ENCODE measurements around the gene ACBD4. TPM values are rescaled to one million over a fixed set of nuclear protein-coding genes. Genes with fewer than 3 reads are reported as not detected.

Gene ACBD4
- polyA plus RNA-seq, 2 donors: 5.9 to 8.8 TPM

GRCh38 chr17:45103269-45103795, 32.2 kb upstream of the ACBD4 start:
- Histone ChIP-seq H3K9me3 (ENCODE audit: control insufficient read depth in 2 of 2, insufficient read depth in 1 of 2, low read depth in 1 of 2, low read length in 1 of 2) (no peaks in the 10 kb centered on the region), H3K27ac (ENCODE audit: low read depth in 2 of 2, low read length in 1 of 2) (peak overlapping the region in 1 of 2 donors; percentile 43), H3K36me3 (ENCODE audit: control insufficient read depth in 2 of 2, insufficient read depth in 2 of 2, low read length in 1 of 2) (peaks cover 38 to 46% of the 10 kb centered on the region in 2 donors), H3K4me3 (ENCODE audit: low read depth in 1 of 2, low read length in 2 of 2) (no peak overlapping the region), H3K4me1 (ENCODE audit: control insufficient read depth in 2 of 2, insufficient read depth in 2 of 2, low read length in 1 of 2) (peaks cover 3 to 6% of the 10 kb centered on the region in 2 donors), H3K27me3 (ENCODE audit: control insufficient read depth in 1 of 2, insufficient read depth in 2 of 2, low read length in 2 of 2) (no peaks in the 10 kb centered on the region)
- WGBS, 2 donors: 76 to 80% methylated on average over 9 of the region's 9 CpGs

GRCh38 chr17:45104029-45104428, 31.5 kb upstream of the ACBD4 start:
- no peak overlapping the region for H3K27ac ChIP-seq (ENCODE audit: low read depth in 2 of 2, low read length in 1 of 2)
- no peak overlapping the region for H3K4me3 ChIP-seq (ENCODE audit: low read depth in 1 of 2, low read length in 2 of 2)
- H3K9me3 ChIP-seq (ENCODE audit: control insufficient read depth in 2 of 2, insufficient read depth in 1 of 2, low read depth in 1 of 2, low read length in 1 of 2): no peaks in the 10 kb centered on the region
- H3K36me3 ChIP-seq (ENCODE audit: control insufficient read depth in 2 of 2, insufficient read depth in 2 of 2, low read length in 1 of 2): peaks cover 37 to 46% of the 10 kb centered on the region in 2 donors
- H3K4me1 ChIP-seq (ENCODE audit: control insufficient read depth in 2 of 2, insufficient read depth in 2 of 2, low read length in 1 of 2): peaks cover 0 to 3% of the 10 kb centered on the region in 2 donors
- H3K27me3 ChIP-seq (ENCODE audit: control insufficient read depth in 1 of 2, insufficient read depth in 2 of 2, low read length in 2 of 2): no peaks in the 10 kb centered on the region
- WGBS, 2 donors: 77 to 82% methylated on average over 8 of the region's 8 CpGs

GRCh38 chr17:45104497-45104896, 31.0 kb upstream of the ACBD4 start:
- no peaks in the 10 kb centered on the region for H3K9me3 ChIP-seq (ENCODE audit: control insufficient read depth in 2 of 2, insufficient read depth in 1 of 2, low read depth in 1 of 2, low read length in 1 of 2)
- peaks cover 35 to 42% of the 10 kb centered on the region in 2 donors for H3K36me3 ChIP-seq (ENCODE audit: control insufficient read depth in 2 of 2, insufficient read depth in 2 of 2, low read length in 1 of 2)
- no peak overlapping the region for H3K27ac ChIP-seq (ENCODE audit: low read depth in 2 of 2, low read length in 1 of 2)

GRCh38 chr17:45104907-45105624, 30.4 kb upstream of the ACBD4 start:
- Histone ChIP-seq H3K27ac (ENCODE audit: low read depth in 2 of 2, low read length in 1 of 2) (no peak overlapping the region), H3K27me3 (ENCODE audit: control insufficient read depth in 1 of 2, insufficient read depth in 2 of 2, low read length in 2 of 2) (no peaks in the 10 kb centered on the region), H3K36me3 (ENCODE audit: control insufficient read depth in 2 of 2, insufficient read depth in 2 of 2, low read length in 1 of 2) (peaks cover 31 to 40% of the 10 kb centered on the region in 2 donors), H3K4me1 (ENCODE audit: control insufficient read depth in 2 of 2, insufficient read depth in 2 of 2, low read length in 1 of 2) (peaks cover 0 to 3% of the 10 kb centered on the region in 2 donors), H3K9me3 (ENCODE audit: control insufficient read depth in 2 of 2, insufficient read depth in 1 of 2, low read depth in 1 of 2, low read length in 1 of 2) (no peaks in the 10 kb centered on the region), H3K4me3 (ENCODE audit: low read depth in 1 of 2, low read length in 2 of 2) (no peak overlapping the region)
- WGBS, 2 donors: 78% methylated on average over 17 of the region's 17 CpGs

More at GRCh38 chr17:45104497-45104896, 31.0 kb upstream of the ACBD4 start:
- peaks cover 0 to 3% of the 10 kb centered on the region in 2 donors for H3K4me1 ChIP-seq (ENCODE audit: control insufficient read depth in 2 of 2, insufficient read depth in 2 of 2, low read length in 1 of 2)
- WGBS, 2 donors: 84 to 89% methylated on average over 6 of the region's 6 CpGs
- H3K4me3 ChIP-seq (ENCODE audit: low read depth in 1 of 2, low read length in 2 of 2): no peak overlapping the region
- H3K27me3 ChIP-seq (ENCODE audit: control insufficient read depth in 1 of 2, insufficient read depth in 2 of 2, low read length in 2 of 2): no peaks in the 10 kb centered on the region

- no peaks in the 10 kb centered on the region for H3K27me3 ChIP-seq (ENCODE audit: control insufficient read depth in 1 of 2, insufficient read depth in 2 of 2, low read length in 2 of 2)
- 68 to 80% methylated on average over 5 of the region's 5 CpGs for WGBS, 2 donors
- no peaks in the 10 kb centered on the region for H3K9me3 ChIP-seq (ENCODE audit: control insufficient read depth in 2 of 2, insufficient read depth in 1 of 2, low read depth in 1 of 2, low read length in 1 of 2)
- H3K36me3 ChIP-seq (ENCODE audit: control insufficient read depth in 2 of 2, insufficient read depth in 2 of 2, low read length in 1 of 2): peaks cover 31 to 40% of the 10 kb centered on the region in 2 donors
- no peak overlapping the region for H3K27ac ChIP-seq (ENCODE audit: low read depth in 2 of 2, low read length in 1 of 2)
- H3K4me3 ChIP-seq (ENCODE audit: low read depth in 1 of 2, low read length in 2 of 2): no peak overlapping the region
- H3K4me1 ChIP-seq (ENCODE audit: control insufficient read depth in 2 of 2, insufficient read depth in 2 of 2, low read length in 1 of 2): peaks cover 0 to 3% of the 10 kb centered on the region in 2 donors
Observed at GRCh38 chr17:45106096-45106495, 29.4 kb upstream of the ACBD4 start.

- Histone ChIP-seq H3K27me3 (ENCODE audit: control insufficient read depth in 1 of 2, insufficient read depth in 2 of 2, low read length in 2 of 2) (no peaks in the 10 kb centered on the region), H3K9me3 (ENCODE audit: control insufficient read depth in 2 of 2, insufficient read depth in 1 of 2, low read depth in 1 of 2, low read length in 1 of 2) (no peaks in the 10 kb centered on the region), H3K27ac (ENCODE audit: low read depth in 2 of 2, low read length in 1 of 2) (peak overlapping the region in 1 of 2 donors; percentile 34), H3K36me3 (ENCODE audit: control insufficient read depth in 2 of 2, insufficient read depth in 2 of 2, low read length in 1 of 2) (peaks cover 31 to 40% of the 10 kb centered on the region in 2 donors), H3K4me1 (ENCODE audit: control insufficient read depth in 2 of 2, insufficient read depth in 2 of 2, low read length in 1 of 2) (peaks cover 0 to 3% of the 10 kb centered on the region in 2 donors), H3K4me3 (ENCODE audit: low read depth in 1 of 2, low read length in 2 of 2) (no peak overlapping the region)
- 57 to 67% methylated on average over 5 of the region's 5 CpGs for WGBS, 2 donors
Observed at GRCh38 chr17:45106582-45106981, 28.9 kb upstream of the ACBD4 start.

- peaks cover 31 to 37% of the 10 kb centered on the region in 2 donors for H3K36me3 ChIP-seq (ENCODE audit: control insufficient read depth in 2 of 2, insufficient read depth in 2 of 2, low read length in 1 of 2)
- no peaks in the 10 kb centered on the region for H3K27me3 ChIP-seq (ENCODE audit: control insufficient read depth in 1 of 2, insufficient read depth in 2 of 2, low read length in 2 of 2)
- no peak overlapping the region for H3K4me3 ChIP-seq (ENCODE audit: low read depth in 1 of 2, low read length in 2 of 2)
- WGBS, 2 donors: 50 to 73% methylated on average over 13 of the region's 13 CpGs
- no peaks in the 10 kb centered on the region for H3K9me3 ChIP-seq (ENCODE audit: control insufficient read depth in 2 of 2, insufficient read depth in 1 of 2, low read depth in 1 of 2, low read length in 1 of 2)
- no peaks in the 10 kb centered on the region for H3K4me1 ChIP-seq (ENCODE audit: control insufficient read depth in 2 of 2, insufficient read depth in 2 of 2, low read length in 1 of 2)
- H3K27ac ChIP-seq (ENCODE audit: low read depth in 2 of 2, low read length in 1 of 2): peak overlapping the region; percentile 3 to 34
Observed at GRCh38 chr17:45107293-45108010, 28.0 kb upstream of the ACBD4 start.

GRCh38 chr17:45108051-45108450, 27.4 kb upstream of the ACBD4 start:
- Histone ChIP-seq H3K27ac (ENCODE audit: low read depth in 2 of 2, low read length in 1 of 2) (peak overlapping the region in 1 of 2 donors; percentile 40), H3K4me3 (ENCODE audit: low read depth in 1 of 2, low read length in 2 of 2) (no peak overlapping the region), H3K36me3 (ENCODE audit: control insufficient read depth in 2 of 2, insufficient read depth in 2 of 2, low read length in 1 of 2) (peaks cover 31 to 36% of the 10 kb centered on the region in 2 donors), H3K4me1 (ENCODE audit: control insufficient read depth in 2 of 2, insufficient read depth in 2 of 2, low read length in 1 of 2) (no peaks in the 10 kb centered on the region), H3K27me3 (ENCODE audit: control insufficient read depth in 1 of 2, insufficient read depth in 2 of 2, low read length in 2 of 2) (no peaks in the 10 kb centered on the region), H3K9me3 (ENCODE audit: control insufficient read depth in 2 of 2, insufficient read depth in 1 of 2, low read depth in 1 of 2, low read length in 1 of 2) (no peaks in the 10 kb centered on the region)
- 62 to 68% methylated on average over 9 of the region's 9 CpGs for WGBS, 2 donors

- no peaks in the 10 kb centered on the region for H3K27me3 ChIP-seq (ENCODE audit: control insufficient read depth in 1 of 2, insufficient read depth in 2 of 2, low read length in 2 of 2)
- H3K4me3 ChIP-seq (ENCODE audit: low read depth in 1 of 2, low read length in 2 of 2): no peak overlapping the region
- no peaks in the 10 kb centered on the region for H3K4me1 ChIP-seq (ENCODE audit: control insufficient read depth in 2 of 2, insufficient read depth in 2 of 2, low read length in 1 of 2)
- H3K27ac ChIP-seq (ENCODE audit: low read depth in 2 of 2, low read length in 1 of 2): peak overlapping the region in 1 of 2 donors; percentile 40
- WGBS, 2 donors: 67 to 70% methylated on average over 12 of the region's 12 CpGs
- H3K9me3 ChIP-seq (ENCODE audit: control insufficient read depth in 2 of 2, insufficient read depth in 1 of 2, low read depth in 1 of 2, low read length in 1 of 2): no peaks in the 10 kb centered on the region
- H3K36me3 ChIP-seq (ENCODE audit: control insufficient read depth in 2 of 2, insufficient read depth in 2 of 2, low read length in 1 of 2): peaks cover 25 to 35% of the 10 kb centered on the region in 2 donors
Observed at GRCh38 chr17:45108595-45109521, 26.6 kb upstream of the ACBD4 start.
